Heart left ventricle (tissue), 13 donors: Measurements from ENCODE around the gene FOXP2.

Source experiments
- CTCF ChIP-seq, 12 donors: fragments of 200-600 bp; sonication (generic) in 4 of 12; IDR thresholded peaks; one replicate each; pipeline versions ENCODE4 v1.5.0 to v1.8.0; 2018 to 2022; ENCODE audit warnings: antibody characterized with exemption in 12 of 12, mild to moderate bottlenecking in 5 of 12
- POLR2A ChIP-seq, 2 donors: fragments of 450-650 bp; IDR thresholded peaks; one replicate each; pipeline ENCODE4 v1.6.1; 2017; ENCODE audit warnings: antibody characterized with exemption in 2 of 2, mild to moderate bottlenecking in 2 of 2, moderate library complexity in 2 of 2
- donor health status: ischemic (EF 13 %, LVEDD 7.1; RV severe dilation, severe dysfunction).
- donor health status: DM: no; HTN: yes; CAD: no.
- donor health status: DM: no; HTN: no; CAD: no.
- donor health status: ischemic (EF 25% LVEDD 6.9; RV normal size, moderate dysfunction).
- donor health status: ischemic (EF 25% LVEDD 5.7; RV mildly dilated, moderate dysfunction).
- donor health status: ischemic (EF 35%, LVEDD 5.7; RV mildly dilated, moderate dysfunction).
- donor health status: nonischemic (EF 11% LVEDD 7.7; RV severe dilation, severe dysfunction).
- donor health status: DM: yes; HTN: yes; CAD: no.
- donor health status: PGD.
- donor health status: ischemic (EF 29% LVEDD 5.4; RV normal size, mild dysfunction).
- donor health status: nonischemic (EF 23%, LVEDD 6.1; RV moderate dilation, normal function).

DNA sequence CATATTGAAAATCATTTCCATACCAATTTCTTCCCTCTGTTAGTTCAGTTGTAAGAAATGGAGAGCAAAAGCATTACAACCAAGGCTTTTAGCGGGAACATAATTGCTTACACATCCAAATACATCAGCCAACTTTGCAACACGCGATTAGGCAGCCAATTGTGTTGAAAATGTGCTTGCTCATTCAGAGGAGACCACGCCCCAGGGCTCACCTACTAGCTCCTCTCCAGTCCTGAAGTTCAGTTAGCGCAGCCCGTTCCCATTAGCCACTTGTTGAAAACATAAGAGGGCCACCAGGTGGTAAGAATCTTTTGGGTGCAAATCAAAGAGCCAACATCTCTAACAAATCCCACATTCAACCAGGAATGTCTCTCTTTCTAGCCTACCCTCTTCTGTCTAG lies 294.0 kb downstream of the FOXP2 start:
- TF ChIP-seq CTCF (IDR thresholded peaks at IDR 0.05) (no peak), POLR2A (IDR thresholded peaks at IDR 0.05) (no peak)
